Superior temporal gyrus (tissue), 1 donor: ENCODE results near the gene NABP2.

Source experiments
- DNase-seq: peaks from one replicate; pipeline ENCODE4 v3.0.0-alpha.2; 2016; ENCODE audit errors: extremely low spot score

NABP2 gene

GRCh38 chr12:56278905-56279304 is 54.8 kb downstream of the NABP2 start:
- DNase-seq, result no peak
